OCI-LY1 (cell line): ENCODE measurements around the gene AMPH.

ENCODE experiments used
- EZH2 ChIP-seq: fragments of 200-600 bp; sonication (generic), shearing (Covaris generic); IDR thresholded peaks from 2 replicates; pipeline ENCODE4 v1.8.0; 2017; ENCODE audit warnings: borderline replicate concordance, mixed run types, mild to moderate bottlenecking, antibody characterized with exemption, low read length, moderate library complexity, mixed read lengths
- TF ChIP-seq, protein P1 (sequence below): fragments of 200-600 bp; sonication (generic), shearing (Covaris generic); IDR thresholded peaks from 2 replicates; pipeline ENCODE4 v1.5.1; 2017; ENCODE audit warnings: mild to moderate bottlenecking, antibody characterized with exemption, low read length, moderate library complexity, mixed read lengths

DNA sequence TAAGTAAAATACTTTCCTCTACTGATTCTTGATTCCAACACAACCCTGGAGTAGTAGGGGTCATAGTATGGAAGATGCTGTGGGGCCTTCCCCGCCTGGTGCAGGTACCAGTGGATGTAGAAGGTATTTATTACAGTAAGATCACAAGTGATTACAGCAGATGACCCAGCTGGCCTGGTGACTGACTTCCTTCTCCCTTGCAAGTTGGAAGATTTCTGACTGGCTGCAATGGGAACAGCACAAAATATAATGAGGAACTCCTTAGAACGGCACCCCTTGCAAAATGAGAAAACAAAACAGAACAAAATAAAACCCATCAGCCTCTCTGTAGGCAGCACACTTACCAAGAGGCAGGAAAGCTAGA, 296.1 kb downstream of the AMPH start:
- TF ChIP-seq, protein P1, sequence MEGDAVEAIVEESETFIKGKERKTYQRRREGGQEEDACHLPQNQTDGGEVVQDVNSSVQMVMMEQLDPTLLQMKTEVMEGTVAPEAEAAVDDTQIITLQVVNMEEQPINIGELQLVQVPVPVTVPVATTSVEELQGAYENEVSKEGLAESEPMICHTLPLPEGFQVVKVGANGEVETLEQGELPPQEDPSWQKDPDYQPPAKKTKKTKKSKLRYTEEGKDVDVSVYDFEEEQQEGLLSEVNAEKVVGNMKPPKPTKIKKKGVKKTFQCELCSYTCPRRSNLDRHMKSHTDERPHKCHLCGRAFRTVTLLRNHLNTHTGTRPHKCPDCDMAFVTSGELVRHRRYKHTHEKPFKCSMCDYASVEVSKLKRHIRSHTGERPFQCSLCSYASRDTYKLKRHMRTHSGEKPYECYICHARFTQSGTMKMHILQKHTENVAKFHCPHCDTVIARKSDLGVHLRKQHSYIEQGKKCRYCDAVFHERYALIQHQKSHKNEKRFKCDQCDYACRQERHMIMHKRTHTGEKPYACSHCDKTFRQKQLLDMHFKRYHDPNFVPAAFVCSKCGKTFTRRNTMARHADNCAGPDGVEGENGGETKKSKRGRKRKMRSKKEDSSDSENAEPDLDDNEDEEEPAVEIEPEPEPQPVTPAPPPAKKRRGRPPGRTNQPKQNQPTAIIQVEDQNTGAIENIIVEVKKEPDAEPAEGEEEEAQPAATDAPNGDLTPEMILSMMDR, result no peak
- TF ChIP-seq EZH2, result no peak
